Fibroblast of the aortic adventitia (primary cell): ENCODE data around the gene ATP2B3. TPM values are rescaled to one million over a fixed set of nuclear protein-coding genes. Genes with fewer than 3 reads are reported as not detected.

Source experiments
- DNase-seq: peaks from one replicate; pipeline ENCODE4 v3.0.0-alpha.2; 2010; ENCODE audit warnings: low read depth
- H3K4me3 ChIP-seq: 2 replicates; pipeline ENCODE4 v1.5.1; 2011; ENCODE audit warnings: low read depth, mild to moderate bottlenecking, control low read depth, low read length, moderate library complexity
- CTCF ChIP-seq: IDR thresholded peaks from 2 replicates; pipeline ENCODE4 v1.5.1; 2011; ENCODE audit warnings: mild to moderate bottlenecking, low read length, control low read depth, inconsistent platforms; ENCODE audit not compliant: insufficient read depth
- total RNA-seq: library from RNA; depleted of rRNA; stranded (reverse); fragments of >200 nt; gene quantifications from 2 replicates; pipeline ENCODE4 v1.2.3, GENCODE V29; 2012; ENCODE audit warnings: low replicate concordance

ATP2B3 gene
- total RNA-seq, 1 donor: not detected

- no peak for DNase-seq
- no peak overlapping the region for H3K4me3 ChIP-seq
- no peak for TF ChIP-seq CTCF
These were observed 8.6 kb downstream of the ATP2B3 start for GRCh38 chrX:153526042-153526441.

- H3K4me3 ChIP-seq: no peak overlapping the region
- TF ChIP-seq CTCF: no peak
- no peak for DNase-seq
These were observed 9.4 kb downstream of the ATP2B3 start for GRCh38 chrX:153526801-153527200.

GRCh38 chrX:153527208-153527607 is 9.8 kb downstream of the ATP2B3 start:
- no peak for TF ChIP-seq CTCF
- H3K4me3 ChIP-seq: no peak overlapping the region
- DNase-seq: no peak

- DNase-seq: no peak
- no peak for TF ChIP-seq CTCF
- no peak overlapping the region for H3K4me3 ChIP-seq
These were observed 13.1 kb downstream of the ATP2B3 start for GRCh38 chrX:153530411-153531129.

- no peak for DNase-seq
- H3K4me3 ChIP-seq: no peak overlapping the region
- no peak for TF ChIP-seq CTCF
These were observed 15.6 kb downstream of the ATP2B3 start for GRCh38 chrX:153533091-153533490.

- no peak for TF ChIP-seq CTCF
- no peak for DNase-seq
- no peak overlapping the region for H3K4me3 ChIP-seq
These were observed 19.6 kb downstream of the ATP2B3 start for GRCh38 chrX:153537080-153537479.
